GDM1 (cell line): ENCODE measurements around the gene IL1RAPL2.
"Not testable (repeated sequence)": the region's sequence is repeated elsewhere in the genome, so short reads cannot be mapped to it uniquely, and the experiment has no call there.

Source experiments
- DNase-seq: peaks from one replicate; lab custom pipeline; 2025; lab: John Stamatoyannopoulos, UW

The IL1RAPL2 gene

DNA sequence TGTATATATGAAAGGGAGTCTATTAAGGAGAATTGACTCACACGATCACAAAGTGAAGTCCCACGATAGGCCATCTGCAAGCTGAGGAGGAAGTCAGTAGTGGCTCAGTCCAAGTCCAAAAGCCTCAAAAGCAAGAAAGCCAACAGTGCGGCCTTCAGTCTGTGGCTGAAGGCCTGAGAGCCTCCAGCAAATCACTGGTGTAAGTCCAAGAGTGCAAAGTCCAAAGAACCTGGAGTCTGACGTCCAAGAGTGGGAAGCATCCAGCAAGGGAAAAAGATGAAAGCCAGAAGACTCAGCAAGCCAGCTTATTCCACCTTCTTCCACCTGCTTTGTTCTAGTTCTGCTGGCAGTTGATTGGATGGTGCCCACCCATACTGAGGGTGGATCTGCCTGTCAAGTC is 104.1 kb downstream of the IL1RAPL2 start:
- DNase-seq = no peak

DNA sequence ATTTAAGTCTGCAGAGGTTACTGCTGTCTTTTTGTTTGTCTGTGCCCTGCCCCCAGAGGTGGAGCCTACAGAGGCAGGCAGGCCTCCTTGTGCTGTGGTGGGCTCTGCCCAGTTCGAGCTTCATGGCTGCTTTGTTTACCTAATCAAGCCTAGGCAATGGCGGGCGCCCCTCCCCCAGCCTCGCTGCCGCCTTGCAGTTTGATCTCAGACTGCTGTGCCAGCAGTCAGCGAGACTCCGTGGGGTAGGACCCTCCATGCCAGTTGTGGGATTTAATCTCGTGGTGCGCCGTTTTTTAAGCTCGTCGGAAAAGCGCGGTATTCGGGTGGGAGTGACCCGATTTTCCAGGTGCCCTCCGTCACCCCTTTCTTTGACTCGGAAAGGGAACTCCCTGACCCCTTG is 111.5 kb downstream of the IL1RAPL2 start:
- not testable (repeated sequence) for DNase-seq

DNA sequence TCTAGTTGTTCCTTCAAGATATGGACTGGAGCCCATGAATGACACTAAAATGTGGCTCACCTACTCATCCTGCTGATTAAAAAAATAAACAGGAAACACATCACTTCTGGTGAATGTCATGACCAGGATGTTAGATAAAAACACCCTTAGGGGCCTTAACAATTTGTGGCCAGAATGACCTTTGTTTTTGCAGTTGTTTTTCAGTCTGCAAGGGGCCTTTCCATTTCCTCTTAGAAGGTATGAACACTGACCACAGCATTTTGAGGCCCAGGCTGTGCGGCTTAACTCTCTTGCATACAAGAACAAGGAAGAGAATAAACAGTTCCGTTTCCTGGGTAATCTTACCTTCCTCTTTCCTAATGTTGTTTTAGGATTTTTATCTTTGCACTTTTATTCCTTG is 113.2 kb downstream of the IL1RAPL2 start:
- no peak for DNase-seq

DNA sequence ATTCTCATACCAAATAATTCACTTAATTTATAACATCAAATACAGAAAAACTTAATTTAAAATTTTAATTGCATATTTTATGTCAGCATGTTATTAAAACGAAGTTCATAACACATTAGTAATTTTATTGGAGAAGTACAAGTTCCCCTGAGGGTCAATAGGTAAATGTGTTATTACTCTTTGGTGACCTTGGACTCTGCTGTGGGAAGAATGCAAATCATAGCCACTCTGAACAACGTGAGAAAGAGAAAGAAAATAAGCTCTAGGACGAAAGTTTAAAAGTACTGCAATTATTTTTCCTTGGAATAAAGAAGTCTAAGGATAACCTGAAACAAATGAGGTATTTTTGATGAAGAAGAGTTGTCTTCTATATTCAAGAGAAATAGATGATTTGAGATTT is 115.2 kb downstream of the IL1RAPL2 start:
- no peak for DNase-seq

DNA sequence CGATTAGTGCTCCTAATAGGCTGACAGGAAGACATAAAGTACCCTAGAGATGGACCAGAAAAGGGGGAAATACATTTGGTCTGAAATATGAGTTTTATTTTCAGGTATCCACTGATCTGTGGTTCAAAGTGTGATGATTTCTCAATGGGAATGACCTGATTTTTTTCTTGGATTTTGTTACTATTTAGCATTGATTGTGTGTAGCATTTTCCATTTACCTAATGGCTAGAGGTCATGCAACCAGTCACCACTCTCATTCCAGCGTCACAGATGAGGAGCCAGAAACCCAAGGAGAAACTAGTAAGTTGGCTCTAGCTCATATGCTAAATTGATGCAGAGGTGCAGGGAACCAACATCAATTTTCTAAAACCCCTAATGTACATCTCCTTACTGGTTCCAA is 118.1 kb downstream of the IL1RAPL2 start:
- no peak for DNase-seq

DNA sequence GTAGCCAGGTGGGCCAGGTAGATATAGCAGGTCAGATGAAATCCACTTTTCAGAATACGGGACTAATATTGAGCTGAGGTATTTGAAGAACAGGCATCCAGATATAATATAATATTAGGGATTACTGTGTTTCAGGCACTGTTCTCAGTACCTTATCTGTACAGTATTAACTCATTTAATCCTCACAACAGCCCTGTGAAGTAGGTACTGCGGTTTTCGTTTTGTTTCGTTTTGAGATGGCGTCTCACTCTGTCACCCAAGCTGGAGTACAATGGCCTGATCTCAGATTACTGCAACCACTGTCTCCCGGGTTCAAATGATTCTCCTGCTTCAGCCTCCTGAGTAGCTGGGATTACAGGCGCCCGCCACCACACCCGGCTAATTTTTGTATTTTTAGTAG is 129.6 kb downstream of the IL1RAPL2 start:
- no peak for DNase-seq

DNA sequence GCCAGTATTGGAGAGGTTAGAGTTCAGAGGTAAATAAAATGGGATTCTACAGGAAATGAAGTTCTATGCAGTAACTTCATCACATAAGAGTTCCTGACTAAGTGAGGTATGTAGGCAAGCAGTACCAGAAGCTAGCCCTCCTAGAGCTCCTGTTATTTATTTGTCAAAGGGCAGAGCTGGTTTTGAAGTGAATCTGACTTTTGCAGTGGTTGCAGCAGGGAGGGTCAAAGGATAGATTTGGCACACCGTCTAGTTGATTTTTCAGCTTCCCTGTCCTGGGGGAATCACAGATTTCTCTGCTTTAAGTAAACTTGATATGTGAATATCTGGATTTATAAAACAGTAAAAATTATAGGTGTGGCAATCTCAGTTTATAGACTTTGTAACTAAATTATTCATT is 130.7 kb downstream of the IL1RAPL2 start:
- no peak for DNase-seq

DNA sequence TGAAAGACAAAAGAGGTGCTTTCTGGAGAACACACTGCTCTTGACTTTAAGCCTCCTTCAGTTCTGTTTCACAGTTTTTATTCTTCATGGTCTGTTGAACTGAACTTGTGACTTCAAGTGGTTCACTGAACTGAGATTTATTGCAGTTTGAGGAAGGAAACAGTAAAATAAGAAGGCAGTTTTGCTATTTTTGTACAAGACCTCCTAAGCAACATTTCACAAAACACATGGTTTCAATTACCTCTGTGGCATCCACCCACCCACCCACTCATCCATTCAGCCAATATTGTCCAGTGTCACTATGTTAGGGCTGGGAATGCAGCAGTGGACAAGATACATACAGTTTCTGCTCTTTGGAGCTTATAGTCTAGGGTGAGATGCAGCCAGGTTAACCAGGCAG is 131.3 kb downstream of the IL1RAPL2 start:
- no peak for DNase-seq

DNA sequence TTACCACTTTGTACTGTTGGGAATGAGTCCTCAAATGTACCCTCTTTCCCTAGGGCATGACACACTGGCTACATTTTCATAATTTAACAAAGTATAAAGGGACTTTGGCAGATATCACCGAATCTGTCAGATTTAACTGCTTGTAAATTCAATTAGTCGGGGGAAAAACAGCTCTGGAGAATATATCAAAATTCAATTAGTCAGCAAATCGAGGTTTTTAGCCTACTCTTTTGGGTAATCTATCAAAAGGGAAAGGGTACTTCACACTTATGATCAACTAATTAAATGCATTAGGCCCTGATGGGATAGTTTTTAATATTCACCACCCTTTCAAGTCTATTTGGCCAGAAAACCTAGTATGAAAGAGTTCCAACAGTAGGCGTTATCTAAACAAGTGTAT is 141.0 kb downstream of the IL1RAPL2 start:
- no peak for DNase-seq

DNA sequence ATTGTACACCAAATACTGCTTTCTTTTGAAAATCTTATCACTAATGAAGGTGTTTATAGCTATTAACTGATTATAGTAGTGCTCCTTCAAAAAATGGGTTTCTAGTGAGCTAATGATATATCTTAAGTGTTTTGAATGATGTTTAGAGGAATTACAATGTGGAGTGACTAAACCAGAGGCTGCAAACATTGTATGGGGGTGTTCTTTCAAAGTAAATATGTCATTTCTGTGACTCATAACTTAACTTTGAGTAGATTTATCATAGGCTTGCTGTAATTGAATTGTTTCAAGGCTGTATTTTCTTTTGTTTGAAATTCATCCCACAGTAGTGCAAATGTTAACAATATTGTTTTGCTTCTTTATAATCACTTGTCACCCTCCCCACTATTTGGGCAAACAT is 141.6 kb downstream of the IL1RAPL2 start:
- no peak for DNase-seq

DNA sequence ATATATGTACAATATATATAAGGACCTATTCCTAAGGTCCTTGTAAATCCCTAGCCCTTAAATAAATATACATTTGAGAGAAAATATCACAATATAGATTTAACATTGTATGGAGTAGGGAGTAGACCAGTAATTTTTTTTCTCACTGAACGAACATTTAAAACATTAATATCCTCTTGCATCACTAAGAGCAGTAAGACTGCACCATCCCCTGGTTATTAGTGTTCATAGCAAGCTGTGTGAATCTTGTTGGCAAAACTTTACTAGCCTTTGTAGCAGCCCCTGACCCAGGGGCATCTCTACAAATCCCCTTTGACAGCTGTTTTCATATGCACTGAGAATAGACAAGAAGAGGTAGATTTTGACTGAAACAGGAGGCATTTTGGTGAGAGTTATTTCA is 146.5 kb downstream of the IL1RAPL2 start:
- no peak for DNase-seq

DNA sequence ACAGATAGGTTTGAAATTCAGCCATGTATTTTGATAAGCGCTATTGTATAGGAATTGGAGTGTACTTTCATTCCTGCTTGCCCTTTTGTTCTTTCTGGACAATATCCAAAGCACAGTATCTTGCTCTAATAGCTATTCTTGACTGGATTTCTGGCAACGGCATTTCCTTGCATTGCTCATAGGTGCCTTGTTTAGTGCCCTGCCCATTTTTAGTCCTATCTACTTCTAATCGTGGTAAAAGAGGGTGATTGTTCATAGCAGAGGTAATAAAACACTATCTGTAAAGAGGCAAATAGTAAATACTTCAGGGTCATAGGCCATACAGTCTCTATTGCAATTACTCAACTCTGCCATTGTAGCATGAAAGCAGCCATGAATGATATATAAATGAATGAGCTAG is 155.9 kb downstream of the IL1RAPL2 start:
- DNase-seq = no peak

DNA sequence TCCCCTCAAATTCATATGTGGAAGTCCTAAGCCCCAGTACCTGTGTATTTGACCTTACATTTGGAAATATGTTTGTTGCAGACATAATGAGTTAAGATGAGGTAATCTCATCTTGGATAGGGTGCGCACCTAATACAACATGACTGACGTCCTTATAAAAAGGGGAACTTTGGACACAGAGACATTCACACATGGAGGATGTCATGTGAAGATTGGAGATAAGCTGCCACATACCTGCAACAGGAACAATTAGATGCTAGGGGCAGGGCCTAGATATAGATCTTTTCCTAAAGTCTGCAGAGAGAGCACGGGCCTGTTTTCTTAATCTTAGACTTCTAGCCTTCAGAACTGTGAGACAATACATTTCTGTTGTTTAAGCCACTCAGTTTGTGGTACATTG is 162.5 kb downstream of the IL1RAPL2 start:
- no peak for DNase-seq

DNA sequence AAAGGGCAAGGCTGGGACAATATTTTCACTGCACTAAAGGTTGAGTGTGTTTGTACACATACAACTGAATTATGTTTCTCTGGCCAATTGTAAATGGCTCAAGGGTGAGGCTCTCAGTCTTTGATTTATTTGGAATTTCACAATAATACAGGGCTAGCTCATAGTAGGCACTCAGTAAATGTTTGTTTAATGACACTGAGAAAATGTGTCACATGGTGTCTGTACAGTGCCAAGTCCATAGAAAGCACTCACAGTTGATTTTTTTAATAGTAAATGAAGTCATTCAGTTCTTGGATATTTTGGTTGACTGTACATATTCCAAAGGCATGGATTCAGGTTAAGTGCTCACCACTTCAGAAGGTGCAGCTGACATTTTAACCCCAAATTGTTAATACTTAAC is 176.4 kb downstream of the IL1RAPL2 start:
- no peak for DNase-seq

DNA sequence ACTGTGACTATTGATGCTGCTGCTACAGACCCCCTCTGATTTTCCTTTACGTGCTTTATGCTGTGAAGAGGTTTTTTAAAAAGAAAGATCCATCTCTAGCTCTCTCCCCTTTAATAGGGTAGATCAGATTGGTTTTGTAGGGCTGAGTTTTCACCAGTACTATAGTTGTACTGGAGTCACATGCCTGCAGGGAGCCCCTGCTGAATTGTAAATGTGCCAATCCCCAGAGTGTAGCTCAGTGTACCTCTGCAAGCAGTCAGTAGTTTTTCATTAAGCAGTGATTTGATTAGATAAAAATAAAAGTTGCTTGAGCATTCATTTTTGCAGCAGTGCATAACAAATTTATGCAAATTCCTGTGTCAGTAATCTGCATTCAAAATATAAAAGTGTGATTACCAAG is 179.2 kb downstream of the IL1RAPL2 start:
- DNase-seq = no peak

DNA sequence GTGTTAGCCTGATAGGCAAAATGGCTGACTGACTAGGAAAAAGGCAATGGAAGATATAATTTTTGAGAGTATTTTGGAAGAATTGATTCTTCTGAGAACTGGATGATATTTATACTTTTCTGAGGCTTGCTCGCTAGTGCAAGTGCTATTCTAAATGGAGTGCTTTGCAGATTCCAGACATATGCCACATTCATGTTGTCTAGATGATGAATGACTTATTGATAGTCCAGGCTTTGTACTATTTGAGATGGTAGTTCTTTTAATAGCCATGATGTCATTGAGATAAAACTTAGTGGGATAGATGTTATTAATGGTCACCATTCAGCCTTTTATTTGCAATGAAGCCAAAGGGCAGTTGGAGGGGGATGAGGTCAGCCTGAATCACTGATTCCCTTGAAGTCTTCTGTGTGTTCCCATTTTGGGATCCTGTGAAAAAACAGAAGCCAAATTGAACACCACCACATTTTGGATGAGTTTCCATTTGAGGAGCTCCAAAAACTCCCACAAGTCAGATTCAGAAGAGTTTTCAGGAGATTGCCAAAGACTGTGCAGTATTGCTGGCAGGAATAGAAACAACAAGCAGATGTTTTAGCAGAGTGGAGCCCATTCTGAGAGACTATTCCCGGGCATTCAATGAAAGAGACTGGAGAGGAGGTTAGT is 184.1 kb downstream of the IL1RAPL2 start:
- DNase-seq = no peak

DNA sequence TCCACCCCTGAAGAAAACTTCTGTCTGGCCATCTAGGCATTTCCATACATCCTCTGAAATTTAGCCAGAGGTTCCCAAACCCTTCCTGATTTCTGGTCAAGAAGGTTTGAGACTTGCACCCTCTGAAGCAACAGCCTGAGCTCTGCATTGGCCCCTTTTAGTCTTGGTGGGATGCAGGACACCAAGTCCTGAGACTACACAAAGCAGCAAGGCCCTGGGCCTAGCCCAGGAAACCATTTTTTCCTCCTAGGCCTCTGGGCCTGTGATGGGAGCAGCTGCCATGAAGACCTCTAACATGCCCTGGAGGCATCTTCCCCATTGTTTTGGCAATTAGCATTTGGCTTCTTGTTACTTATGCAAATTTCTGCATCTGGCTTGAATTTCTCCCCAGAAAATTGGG is 196.6 kb downstream of the IL1RAPL2 start:
- DNase-seq = no peak

DNA sequence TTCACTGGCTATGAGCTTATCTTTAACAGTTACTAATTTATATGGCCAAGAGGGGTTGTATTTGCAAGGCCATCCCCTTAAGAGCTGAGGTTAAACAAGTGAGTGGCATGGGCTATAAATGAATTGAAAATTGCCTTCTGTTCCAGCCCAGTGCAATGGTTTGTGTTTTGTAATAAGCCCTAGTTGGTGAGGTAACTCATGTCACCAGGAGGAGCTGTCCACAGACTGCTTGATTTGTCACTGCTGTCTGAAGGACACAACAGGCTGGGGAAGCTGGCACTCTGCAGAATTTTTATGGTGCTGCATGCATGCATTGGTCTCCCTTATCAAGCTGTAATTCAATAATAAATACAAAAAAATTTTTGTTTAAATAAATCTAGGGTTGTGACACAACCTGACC is 223.8 kb downstream of the IL1RAPL2 start:
- DNase-seq = no peak

DNA sequence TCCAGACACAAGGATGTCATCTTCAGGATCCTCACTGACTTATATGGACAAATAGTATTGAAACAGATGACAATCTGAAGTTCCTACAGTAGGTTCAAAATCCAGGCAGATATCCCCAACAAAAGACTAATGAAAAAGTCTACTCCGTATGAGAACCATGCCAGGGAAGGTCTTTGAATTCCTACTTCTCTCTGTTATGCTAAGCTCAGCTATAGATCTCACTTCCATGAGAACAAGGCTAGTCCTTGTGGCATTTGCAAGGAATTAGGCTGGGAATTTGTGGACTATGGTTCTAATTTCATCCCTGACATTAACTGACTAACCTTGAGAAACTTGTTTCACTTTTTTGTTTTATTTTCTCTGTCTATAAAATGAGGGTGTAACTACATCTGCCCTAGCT is 229.8 kb downstream of the IL1RAPL2 start:
- DNase-seq = no peak

DNA sequence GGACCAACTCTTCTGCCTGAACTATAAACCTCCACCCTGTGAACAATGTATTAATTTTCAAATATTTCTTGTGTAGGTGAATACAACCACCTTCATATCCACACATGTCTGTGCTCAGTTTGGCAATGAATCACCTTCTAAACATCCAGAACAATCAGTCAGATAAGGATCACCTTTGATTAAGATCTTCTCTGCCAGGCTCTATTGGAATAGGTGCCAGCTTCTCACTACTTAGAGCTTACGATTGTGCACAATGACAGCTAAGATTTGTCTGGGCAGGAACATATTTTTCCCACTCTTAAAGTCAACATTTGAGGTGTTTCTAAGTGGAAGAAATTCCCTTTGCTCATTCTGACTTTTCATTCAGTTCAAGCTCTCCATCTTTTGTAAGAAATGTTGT is 237.2 kb downstream of the IL1RAPL2 start:
- no peak for DNase-seq

DNA sequence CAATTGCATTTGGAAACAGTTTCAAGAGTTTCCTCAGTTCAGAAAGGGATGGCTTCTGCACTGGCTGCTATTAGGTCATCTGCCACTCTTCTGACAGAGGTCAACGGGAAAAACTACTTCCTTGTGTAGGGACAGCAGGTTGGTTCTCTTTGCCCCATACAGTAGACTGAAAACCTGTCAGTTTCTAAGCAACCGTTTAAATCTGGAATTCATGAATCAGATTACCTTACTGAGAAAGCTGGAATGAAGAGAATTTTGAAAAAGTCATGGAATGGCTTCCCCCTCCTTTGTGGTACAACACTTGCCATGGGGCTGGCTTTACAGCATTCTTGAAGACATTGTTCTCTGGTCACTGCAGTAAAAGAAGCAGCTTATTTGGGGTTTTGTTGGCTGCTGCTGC is 240.3 kb downstream of the IL1RAPL2 start:
- DNase-seq = no peak

DNA sequence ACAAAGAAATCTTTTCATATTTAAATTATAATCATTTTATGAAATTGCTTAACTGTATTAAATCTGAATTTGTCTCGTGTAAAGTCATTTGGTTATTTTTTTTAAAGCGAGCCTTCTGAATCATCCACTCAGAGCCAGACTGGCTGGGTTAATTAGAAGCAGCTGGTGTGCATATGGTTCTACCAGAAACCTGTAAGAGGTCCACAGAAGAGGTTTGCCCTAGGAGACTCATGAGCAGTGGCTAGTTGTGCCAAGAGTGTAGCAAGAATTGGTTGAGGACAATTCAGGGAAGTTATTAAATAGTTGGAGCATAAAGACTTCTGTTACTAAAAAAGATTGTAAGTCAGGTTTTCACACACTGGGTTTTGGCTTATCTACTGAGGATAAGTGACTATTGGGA is 267.4 kb downstream of the IL1RAPL2 start:
- no peak for DNase-seq

DNA sequence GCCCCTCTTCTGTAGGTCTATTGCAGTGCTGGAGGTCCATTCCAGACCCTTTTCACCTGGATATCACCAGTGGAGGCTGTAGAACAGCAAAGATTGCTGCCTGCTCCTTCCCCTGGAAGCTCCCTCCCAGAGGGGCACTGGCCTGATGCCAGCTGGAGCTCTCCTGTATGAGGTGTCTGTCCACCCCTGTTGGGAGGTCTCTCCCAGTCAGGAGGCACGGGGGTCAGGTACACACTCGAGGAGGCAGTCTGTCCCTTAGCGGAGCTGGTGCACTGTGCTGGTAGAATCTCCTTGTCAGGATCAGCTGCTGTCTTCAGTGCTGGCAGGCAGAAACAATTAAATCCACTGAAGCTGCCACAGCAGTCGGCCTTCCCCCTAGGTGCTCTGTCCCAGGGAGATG is 276.6 kb downstream of the IL1RAPL2 start:
- DNase-seq = no peak

DNA sequence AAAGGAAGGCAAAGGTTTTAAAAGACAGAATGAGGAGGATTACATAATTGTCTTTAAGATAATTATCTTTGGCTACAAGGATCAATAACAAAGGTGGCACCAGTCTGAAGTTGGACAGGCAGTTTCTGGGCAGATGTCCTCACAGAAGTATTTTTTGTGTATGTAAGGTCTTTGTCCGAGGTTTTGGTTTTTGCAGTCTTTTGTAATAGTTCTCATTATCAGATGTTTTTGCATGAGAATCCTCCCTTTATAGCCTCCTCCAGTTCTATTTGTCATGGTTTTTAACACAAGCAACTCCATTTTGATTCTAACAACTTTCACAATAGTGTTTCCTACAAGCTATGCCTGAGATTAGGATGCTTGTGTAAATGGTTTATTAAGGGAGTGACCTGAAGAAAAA is 286.2 kb downstream of the IL1RAPL2 start:
- no peak for DNase-seq

DNA sequence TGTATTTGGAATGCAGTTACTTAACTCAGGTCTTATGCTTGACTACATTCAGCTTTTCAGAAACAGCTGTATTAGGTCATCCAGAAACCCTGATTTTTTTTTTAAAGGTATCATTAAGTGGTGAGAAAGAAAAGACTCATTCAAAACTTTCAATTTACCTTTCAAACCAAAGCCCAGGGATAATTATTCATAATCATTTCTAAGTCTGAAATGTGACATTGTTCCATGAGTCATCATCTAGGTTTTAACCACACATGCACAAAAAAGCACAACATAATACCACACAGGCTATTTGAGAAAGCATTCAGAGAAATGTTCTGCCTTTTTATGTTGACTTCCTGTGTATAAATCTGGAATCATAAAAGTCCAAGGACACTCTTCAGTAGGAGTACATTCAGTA is 288.2 kb downstream of the IL1RAPL2 start:
- DNase-seq = no peak
